ENCODE measurements around the gene WBP1L.
"Not testable (repeated sequence)": the region's sequence is repeated elsewhere in the genome, so short reads cannot be mapped to it uniquely, and the experiment has no call there.

Gene WBP1L

DNA sequence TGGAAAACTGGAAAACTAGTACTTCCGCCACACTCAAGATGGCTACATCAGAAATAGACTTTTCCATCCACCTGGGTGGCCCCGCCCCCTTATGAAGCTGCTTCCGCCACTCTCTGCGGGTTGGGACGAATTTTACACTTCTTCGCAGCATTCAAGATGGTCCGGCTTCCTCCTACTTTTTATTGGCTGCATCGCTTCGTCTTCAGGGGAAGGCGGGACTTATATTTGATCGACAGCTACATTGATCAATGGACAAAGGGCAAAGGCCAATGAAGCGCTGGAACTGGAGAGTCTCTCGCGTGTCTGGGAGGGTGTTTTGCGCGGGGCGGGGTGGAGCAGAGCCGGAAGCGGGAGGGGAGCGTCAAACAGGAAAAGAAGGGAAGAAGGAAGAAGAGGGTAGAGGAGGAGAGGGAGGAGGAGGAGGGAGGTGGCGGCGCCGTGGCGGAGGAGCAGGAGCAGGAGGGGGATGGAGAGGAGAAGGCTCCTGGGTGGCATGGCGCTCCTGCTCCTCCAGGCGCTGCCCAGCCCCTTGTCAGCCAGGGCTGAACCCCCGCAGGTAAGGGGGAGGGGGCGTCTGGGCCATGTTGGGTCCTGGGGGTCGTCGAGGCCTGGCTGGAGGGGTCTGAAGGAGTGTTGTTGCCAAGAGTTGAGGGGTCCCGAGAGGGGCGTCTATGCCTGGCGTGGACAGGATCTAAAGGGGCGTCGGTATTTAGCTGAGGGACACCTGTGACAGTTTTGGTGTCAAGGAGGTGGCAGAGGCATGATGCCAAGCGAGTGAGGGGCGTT, at the start of gene WBP1L:
Gene WBP1L (plus strand): TSS at position 361 of the 786 bp plus-strand sequence. CDS start 106 bp downstream, at position 467.
- DNase-seq (ENCODE audit: low read depth in 3 of 3) = peak; percentile 84 to 93 (median 91)

DNA sequence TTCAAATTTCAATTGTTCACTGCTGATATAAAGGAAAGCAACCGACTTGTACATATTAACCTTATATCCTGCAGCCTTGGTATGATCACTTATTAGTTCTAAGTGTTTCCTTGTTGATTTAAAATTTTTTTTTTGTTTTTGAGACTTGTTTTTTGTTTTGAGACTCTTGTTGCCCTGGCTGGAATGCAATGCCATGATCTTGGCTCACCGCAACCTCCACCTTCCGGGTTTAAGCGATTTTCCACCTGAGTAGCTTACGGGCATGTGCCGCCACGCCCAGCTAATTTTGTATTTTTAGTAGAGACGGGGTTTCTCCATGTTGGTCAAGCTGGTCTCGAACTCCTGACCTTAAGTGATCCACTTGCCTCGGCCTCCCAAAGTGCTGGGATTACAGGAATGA, 48.3 kb upstream of the WBP1L start:
- DNase-seq (ENCODE audit: low read depth in 3 of 3) = not testable (repeated sequence)

GRCh38 chr10:102696736-102697135, 47.0 kb upstream of the WBP1L start:
- no peak for DNase-seq (ENCODE audit: low read depth in 3 of 3)

DNA sequence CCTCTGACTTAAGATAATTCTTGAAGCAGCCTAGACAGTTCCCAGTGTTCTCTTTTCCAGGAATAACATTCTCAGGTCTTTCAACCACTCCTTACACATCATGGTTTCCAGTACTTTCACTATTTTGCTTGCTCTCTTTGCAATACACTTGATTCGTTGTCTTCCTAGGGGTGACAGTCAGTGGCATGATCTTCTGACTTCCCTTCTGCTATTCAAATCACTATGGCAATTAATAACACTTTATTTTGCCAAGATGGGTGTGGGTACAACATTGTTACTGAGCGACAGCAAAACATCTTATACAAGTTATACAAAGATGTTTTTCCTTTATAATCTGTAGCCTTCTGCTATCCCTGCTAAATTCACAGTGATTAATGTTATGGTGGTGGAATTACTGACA, 44.9 kb upstream of the WBP1L start:
- DNase-seq (ENCODE audit: low read depth in 3 of 3) = no peak

DNA sequence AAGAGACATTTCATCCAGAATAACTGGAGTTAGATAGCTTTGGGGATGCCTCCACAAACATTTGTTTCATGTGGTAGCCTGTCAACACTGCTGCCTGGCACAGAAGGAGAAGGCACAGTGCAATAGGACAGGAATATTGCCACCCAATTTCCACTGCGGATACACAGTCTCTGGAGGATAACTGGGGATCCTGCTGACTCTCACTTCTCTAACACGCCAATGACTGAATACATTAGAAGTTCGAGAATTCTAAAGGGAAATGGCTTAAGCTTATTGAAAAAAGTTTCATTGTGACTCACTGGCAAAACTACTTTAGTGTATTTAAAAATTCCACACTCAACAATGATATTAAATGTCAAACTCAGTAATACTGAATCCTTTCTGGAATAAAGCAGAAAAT, 42.5 kb upstream of the WBP1L start:
- no peak for DNase-seq (ENCODE audit: low read depth in 3 of 3)

GRCh38 chr10:102701796-102702195, 42.0 kb upstream of the WBP1L start:
- no peak for DNase-seq (ENCODE audit: low read depth in 3 of 3)

- no peak for DNase-seq (ENCODE audit: low read depth in 3 of 3)
These were observed 41.0 kb upstream of the WBP1L start for GRCh38 chr10:102702742-102703141.

DNA sequence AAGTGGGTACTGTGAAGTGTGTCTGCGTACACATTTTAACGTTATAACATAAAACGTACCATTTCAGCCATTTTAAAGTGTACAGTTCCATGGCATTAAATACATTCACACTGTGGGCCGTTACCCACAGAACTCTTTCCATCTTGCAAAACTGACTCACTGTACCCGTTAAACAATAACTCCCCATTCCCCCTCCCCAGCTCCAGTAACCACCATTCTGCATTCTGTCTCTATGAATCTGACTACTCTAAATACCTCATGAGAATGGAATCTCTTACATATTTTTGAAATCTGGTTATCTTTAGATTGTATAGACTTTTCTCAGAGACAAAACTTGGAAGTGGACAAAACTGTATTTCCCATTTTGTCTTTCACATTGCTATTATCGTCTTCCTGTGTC, 38.8 kb upstream of the WBP1L start:
- no peak for DNase-seq (ENCODE audit: low read depth in 3 of 3)

DNA sequence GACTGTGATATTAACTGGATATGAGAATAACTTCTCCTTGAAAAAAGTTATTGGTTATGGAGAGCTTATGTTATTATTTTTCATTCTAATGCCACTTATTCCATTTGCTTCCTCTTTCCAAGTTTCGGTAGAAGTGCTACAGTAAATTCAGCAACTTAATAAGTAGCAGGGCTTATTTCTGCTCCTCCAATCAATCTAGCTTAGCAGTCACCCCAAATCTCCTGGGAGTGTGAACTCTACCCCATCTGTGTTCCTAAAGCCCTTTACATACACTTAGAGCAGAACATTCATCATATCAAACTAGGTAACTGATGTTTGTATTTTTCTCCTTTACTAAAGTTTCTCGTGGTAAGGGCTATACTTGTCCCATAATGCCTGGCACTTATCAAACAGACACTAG, 38.2 kb upstream of the WBP1L start:
- no peak for DNase-seq (ENCODE audit: low read depth in 3 of 3)

DNA sequence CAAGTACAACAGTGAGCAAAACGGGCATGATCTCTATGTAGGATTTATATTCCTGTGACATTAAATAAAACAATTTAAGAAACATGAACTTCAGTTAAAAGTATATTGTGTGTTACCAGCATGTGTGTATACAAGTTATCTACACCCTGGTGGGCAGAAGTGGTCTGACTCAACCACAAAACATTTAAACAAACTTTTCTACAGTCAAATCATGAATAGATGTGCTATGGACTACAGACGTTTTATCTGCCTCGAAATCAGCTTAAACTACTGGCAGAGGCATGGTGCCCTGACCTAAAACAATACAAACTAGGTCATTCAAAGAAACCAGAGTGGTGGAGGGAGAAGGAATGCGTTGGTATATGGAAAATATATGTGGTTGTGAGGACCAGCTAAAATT, 33.1 kb upstream of the WBP1L start:
- no peak for DNase-seq (ENCODE audit: low read depth in 3 of 3)

DNA sequence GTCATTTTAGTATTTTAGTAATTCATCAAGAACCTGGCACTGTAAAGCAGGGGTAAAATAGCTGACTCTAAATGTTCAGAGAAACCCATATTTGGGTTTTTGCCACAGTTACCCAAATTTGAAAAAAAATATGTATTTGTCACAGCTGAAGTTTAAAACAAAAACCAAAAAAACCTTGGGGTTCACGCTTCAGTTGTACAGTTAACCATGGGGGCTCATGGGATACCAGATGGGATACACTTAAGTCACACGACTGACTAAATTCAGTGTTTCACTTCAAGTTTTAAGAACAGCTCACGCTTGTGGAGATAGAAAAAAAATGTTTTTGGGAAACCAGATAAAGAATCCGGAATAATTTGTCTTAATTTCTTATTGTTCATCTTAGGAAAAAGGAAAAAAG, 31.7 kb upstream of the WBP1L start:
- DNase-seq (ENCODE audit: low read depth in 3 of 3) = no peak

GRCh38 chr10:102712843-102713538, 30.8 kb upstream of the WBP1L start:
- no peak for DNase-seq (ENCODE audit: low read depth in 3 of 3)

DNA sequence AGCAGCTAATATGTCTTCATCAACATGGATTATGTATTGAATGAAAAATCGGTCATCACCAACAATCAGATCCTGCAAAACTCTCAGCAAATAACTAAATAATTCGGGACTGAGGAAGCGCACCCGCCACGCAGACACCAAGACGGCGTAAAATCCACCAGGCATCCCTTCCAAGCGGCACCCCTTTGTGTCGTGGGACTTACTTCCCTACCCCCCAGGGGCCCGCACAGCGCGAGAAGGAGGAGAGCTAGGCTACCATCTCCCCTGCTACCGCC, 30.3 kb upstream of the WBP1L start:
- DNase-seq (ENCODE audit: low read depth in 3 of 3) = peak in 2 of 3 experiments; percentile 22 to 36

DNA sequence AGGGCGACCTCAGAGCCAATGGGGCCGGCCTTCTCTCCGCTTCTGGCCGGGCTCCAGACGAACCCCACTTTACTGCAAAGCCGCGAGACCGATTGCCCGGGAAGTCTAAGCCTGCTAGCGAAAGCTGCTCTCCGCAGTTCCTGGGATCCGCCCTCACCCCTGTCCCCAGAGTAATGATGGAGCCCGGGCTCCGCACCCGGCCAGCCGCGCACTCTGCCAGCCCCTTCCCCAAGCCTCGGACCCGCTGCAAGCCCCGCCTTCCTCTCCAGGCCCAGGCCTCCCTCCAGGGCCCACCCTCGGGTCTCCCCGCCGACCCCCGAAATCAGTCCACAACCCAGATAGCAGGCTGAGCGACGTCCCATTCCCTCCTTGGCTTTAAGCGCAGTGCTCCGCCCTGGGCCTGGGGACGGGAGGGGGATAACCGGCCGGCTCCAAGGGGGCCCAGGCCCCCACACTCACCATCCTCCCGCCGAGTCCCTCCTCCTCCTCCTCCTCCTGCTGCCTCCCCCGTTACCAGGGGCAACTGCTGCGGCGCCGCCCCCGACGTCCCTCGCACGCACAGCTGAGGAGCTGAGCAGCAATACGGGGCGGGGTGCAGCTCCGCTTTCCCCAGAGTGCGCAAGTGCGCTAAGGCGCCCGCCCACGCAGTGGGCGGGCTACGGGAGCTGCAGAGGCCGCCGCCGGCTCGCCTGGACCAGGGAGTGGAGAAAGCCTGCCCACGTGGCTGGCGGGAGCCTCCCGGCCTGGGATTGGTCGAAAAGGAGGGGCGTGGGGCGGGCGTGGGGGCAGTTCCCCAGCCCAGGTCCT, 29.7 kb upstream of the WBP1L start, which contains the start of gene ARL3:
Gene ARL3 (minus strand): TSS at position 584 of the 807 bp plus-strand sequence. CDS start 122 bp downstream, at position 462.
- peak; percentile 89 to 94 (median 94) for DNase-seq (ENCODE audit: low read depth in 3 of 3)

DNA sequence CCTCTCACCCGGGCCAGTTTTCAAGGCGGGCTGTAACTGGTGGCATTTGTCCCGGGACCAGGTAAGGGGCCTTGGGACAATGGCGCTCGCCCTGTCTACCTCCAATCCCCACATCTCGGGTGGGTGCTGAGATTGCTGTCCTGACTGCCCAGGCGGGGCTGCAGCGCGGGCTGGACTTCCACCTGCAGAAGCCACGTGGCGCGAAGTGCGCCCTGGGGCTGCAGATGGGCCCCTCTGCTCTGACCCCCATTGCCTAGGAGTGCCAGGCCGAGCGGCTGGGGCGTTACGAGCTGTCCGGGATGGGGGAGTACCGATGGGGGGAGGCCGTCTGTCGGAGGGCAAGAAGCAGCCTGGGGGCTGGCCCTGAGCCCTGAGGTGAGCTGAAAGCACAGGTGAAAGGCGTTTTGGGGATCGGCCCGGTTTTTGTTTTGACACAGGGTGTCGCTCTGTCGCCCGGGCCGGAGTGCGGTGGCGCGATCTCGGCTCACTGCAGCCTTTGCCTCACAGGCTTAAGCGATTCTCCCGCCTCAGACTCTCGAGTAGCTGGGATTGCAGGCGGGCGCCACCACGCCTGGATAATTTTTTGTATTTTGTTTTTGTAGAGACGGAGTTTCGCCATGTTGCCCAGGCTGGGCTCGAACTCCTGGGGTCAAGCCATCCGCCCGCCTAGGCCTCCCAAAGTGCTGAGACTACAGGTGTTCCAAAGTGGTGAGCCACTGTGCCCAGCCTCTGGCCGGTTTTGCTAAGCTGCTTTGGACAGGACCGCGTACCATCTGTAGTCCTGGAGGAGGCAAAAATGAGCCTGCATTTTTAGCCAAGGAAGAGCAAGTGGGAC, 28.9 kb upstream of the WBP1L start, which contains the start of gene SFXN2:
Gene SFXN2 (plus strand): TSS at position 16 of the 835 bp plus-strand sequence. CDS start 12,001 bp downstream, outside the sequence.
- DNase-seq (ENCODE audit: low read depth in 3 of 3) = peak in 2 of 3 experiments; percentile 17 to 29

DNA sequence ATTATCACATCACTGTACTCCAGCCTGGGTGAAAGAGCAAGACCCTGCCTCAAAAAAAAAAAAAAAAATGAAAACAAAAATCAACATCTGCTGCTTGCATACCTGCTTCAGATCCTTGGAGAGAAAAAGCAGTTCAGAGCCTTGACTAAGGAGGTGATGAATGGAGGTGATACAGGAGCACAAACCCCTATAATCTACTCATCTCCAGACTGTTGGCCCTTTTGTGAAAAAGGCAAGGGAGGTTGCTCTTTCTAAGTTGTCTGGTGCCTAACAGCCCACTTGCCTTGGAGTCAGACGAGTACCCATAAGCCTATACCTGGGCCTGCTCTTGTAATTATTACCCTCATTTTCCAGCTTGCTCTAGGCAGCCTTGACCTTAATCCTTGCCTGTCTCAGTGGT, 27.9 kb upstream of the WBP1L start:
- DNase-seq (ENCODE audit: low read depth in 3 of 3) = no peak

DNA sequence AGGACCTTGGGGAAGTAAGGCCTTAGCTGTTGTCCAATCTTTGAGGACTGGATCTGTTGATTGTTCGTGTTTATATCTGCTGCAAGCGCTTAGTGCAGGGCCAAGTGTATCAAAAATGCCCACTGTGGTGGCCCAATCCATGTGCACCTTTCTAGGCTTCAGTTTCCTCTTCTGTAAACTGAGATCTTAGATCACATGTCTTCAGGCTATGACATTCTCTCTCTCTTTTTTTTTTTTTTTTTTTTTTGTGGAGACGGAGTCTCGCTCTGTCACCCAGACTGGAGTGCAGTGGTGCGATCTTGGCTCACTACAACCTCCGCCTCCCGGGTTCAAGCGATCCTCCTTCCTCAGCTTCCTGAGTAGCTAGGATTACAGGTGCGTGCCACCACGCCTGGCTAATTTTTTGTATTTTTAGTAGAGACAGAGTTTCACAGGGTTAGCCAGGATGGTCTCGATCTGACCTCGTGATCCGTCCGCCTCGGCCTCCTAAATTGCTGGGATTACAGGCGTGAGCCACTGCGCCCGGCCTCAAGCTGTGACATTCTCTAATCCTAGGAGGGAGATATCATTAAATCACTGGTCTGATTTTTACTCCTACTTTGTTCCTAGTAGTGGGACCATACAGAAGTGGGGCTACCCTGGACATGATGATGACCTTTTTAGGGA, 26.7 kb upstream of the WBP1L start:
- not testable (repeated sequence) for DNase-seq (ENCODE audit: low read depth in 3 of 3)

DNA sequence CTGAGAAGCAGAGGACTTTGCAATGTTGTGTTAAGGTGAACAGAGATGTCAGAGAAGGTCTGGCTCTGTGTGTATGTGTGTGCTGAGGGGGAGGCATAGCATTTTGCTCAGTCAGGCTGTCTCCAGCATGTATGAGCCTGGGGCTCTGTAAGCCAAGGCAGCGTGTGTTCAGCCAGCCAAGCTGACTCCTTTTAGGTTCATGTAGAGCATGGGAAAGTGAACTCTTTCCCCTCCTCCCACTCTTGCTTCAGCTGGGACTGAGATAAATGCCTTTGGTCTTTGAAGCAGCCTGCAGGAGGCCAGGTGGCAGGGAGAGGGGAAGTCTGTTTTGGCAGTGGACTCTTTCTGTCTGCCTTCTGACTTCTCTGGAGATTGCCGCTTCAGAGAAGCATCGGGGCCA, 25.5 kb upstream of the WBP1L start:
- no peak for DNase-seq (ENCODE audit: low read depth in 3 of 3)

DNA sequence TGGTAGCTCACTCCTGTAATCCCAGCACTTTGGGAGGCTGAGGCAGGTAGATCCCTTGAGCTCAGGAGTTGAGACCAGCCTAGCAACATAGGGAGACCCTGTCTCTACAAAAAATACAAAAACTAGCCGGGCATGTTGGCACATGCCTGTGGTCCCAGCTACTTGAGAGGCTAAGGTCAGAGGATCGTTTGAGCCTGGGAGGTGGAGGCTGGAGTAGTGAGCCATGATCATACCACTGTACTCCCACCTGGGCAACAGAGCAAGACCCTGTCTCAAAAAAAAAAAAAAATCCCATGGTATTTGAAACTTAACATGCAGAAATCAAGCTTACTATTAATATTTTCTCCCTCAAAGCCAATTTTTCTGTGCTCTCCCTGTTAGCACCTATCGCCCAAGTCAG, 23.4 kb upstream of the WBP1L start:
- DNase-seq (ENCODE audit: low read depth in 3 of 3) = no peak

DNA sequence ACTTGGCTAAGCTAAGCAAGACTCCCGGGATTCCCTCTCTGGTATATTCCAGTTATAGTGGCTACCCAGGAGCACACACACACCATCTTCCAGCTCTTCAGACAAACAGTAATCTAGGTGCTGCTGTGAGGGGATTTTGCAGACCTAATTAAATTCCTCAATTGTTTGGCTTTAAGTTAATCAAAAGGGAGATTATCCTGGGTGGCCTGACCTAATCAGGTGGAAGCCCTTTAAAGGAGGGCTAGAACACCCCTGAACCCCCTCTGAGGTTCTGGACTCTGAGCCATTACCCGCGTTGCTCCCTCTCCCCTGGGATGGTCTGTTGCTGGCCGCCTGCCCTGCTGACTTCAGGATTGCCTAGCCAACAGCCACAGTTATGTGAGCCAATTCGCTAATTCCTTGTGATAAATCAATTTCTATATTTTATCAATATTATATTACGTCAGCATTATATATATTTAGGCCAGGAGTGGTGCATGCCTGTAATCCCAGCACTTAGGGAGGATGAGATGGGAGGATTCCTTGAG, 22.9 kb upstream of the WBP1L start:
- DNase-seq (ENCODE audit: low read depth in 3 of 3) = no peak

GRCh38 chr10:102721954-102722353, 21.8 kb upstream of the WBP1L start:
- DNase-seq (ENCODE audit: low read depth in 3 of 3) = no peak
